ENCODE measurements around the gene TRIM3. TPM values are rescaled to one million over a fixed set of nuclear protein-coding genes. Genes with fewer than 3 reads are reported as not detected.

The TRIM3 gene
- total and polyA plus RNA-seq, 2 of the 8 experiments (the other 6 are each of a cell fraction or from before 2014, with no cell fraction given), result 10.7 to 14.3 TPM

DNA sequence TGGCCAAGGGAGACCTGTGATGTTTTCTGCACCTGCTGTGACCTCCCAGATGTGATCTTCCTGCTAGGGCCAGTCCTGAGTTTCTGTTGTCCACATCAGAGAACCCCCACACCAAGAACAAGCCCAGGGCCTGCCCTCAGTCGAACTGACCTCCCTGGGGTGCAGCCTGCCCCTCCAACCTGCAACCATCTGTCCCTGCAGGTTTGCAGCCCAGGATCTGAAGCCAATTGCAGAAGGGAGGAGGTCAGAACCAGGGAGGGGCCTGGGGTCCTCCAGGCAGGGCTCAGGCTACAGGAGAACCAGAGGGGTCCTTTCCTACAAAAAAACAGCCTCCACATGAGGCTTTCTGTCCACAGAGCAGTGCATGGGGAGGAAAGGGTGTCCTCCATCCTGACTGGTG is 807 bp downstream of the TRIM3 start (continued):
- no peak for TF ChIP-seq SP1 (IDR thresholded peaks at IDR 0.05; ENCODE audit: low read depth, low read length)

Data from H1 (cell line).